K562 (cell line): Measurements from ENCODE around the gene ACADSB. TPM values are rescaled to one million over a fixed set of nuclear protein-coding genes. Genes with fewer than 3 reads are reported as not detected.

Experiments used
- ATAC-seq: fragments of 200-7000 bp; cut with Tn5 transposase; 3 replicates; pipeline ENCODE4 v1.9.1; 2020; ENCODE audit warnings: moderate library complexity
- BruUV-seq: library from RNA; stranded (reverse); fragments of 400-500 nt; replicated peaks from 2 replicates; lab custom pipeline; 2021; lab: Mats Ljungman, UMichigan
- CTCF ChIA-PET: fragments of 300-600 bp; formaldehyde crosslinking; extraction: SDS; loops from one replicate; lab custom pipeline; 2021; ENCODE audit warnings: low intra/inter-chr PET ratio; lab: Yijun Ruan, JAX
- POLR2A ChIA-PET: fragments of 300-600, 350-650 bp; sonication (Branson Sonifier 250); formaldehyde crosslinking; extraction: SDS; loops from one replicate; lab custom pipeline; 2021; ENCODE audit warnings: antibody characterized with exemption, inconsistent platforms; lab: Yijun Ruan, JAX
- DNase-seq, 4 experiments: peaks; one replicate each; pipeline versions ENCODE4 v3.0.0 to v3.0.0-alpha.2; 2011 to 2018; ENCODE audit warnings: low spot score in 3 of 4, mixed read lengths in 3 of 4; ENCODE audit errors: extremely low read depth in 1 of 4
- FAIRE-seq: peaks from 2 replicates; lab custom pipeline; 2011; peaks lifted over from hg19 to GRCh38; lab: Jason Lieb, UNC
- H2AFZ ChIP-seq: 2 replicates; pipeline ENCODE4 v1.6.0; 2011; ENCODE audit warnings: low read depth, low read length, control low read depth, inconsistent platforms
- H3K27ac ChIP-seq: fragments of 200-600 bp; 3 replicates; pipeline ENCODE4 v1.8.0; 2011; ENCODE audit warnings: low read depth, mild to moderate bottlenecking, control low read depth, inconsistent platforms, low read length, moderate library complexity, mixed read lengths; ENCODE audit errors: extremely low read depth
- H3K27me3 ChIP-seq, 2 experiments: fragments of 300-600 bp in 1 of 2; 2 replicates in 1 of 2; 3 replicates in 1 of 2; pipeline versions ENCODE4 v1.6.0 to v1.8.0; 2011; ENCODE audit warnings: inconsistent platforms in 2 of 2, low read length in 2 of 2, mild to moderate bottlenecking in 1 of 2, mixed read lengths in 1 of 2, moderate library complexity in 1 of 2; ENCODE audit not compliant: control insufficient read depth in 2 of 2, insufficient read depth in 2 of 2
- H3K36me3 ChIP-seq: fragments of 300-600 bp; 3 replicates; pipeline ENCODE4 v1.8.0; 2011; ENCODE audit warnings: mild to moderate bottlenecking, low read length, inconsistent platforms; ENCODE audit not compliant: control insufficient read depth, insufficient read depth
- H3K4me1 ChIP-seq, 2 experiments: fragments of 200-600 bp in 1 of 2; replicated peaks in 1 of 2; 2 replicates in 1 of 2; 3 replicates in 1 of 2; pipeline versions ENCODE4 v1.5.1 to v1.8.0; 2011; ENCODE audit warnings: inconsistent platforms in 2 of 2, low read length in 2 of 2, mild to moderate bottlenecking in 1 of 2, mixed read lengths in 1 of 2, moderate library complexity in 1 of 2; ENCODE audit not compliant: control insufficient read depth in 2 of 2, insufficient read depth in 2 of 2
- H3K4me2 ChIP-seq: 2 replicates; pipeline ENCODE4 v1.6.1; 2011; ENCODE audit warnings: low read length, control low read depth, inconsistent platforms, mixed read lengths; ENCODE audit not compliant: insufficient read depth
- H3K4me3 ChIP-seq: fragments of 200-600 bp; sonication (generic), shearing (Covaris generic); 2 replicates; pipeline ENCODE4 v1.5.1; 2016; ENCODE audit warnings: control low read depth, inconsistent platforms
- H3K79me2 ChIP-seq: fragments of 200-600 bp; 3 replicates; pipeline ENCODE4 v1.8.0; 2011; ENCODE audit warnings: low read length, inconsistent platforms; ENCODE audit not compliant: control insufficient read depth, insufficient read depth
- H3K9ac ChIP-seq, 2 experiments: 2 replicates each; pipeline versions ENCODE4 v1.6.0 to v1.6.1; 2011; ENCODE audit warnings: low read depth in 2 of 2, low read length in 2 of 2, control low read depth in 1 of 2, inconsistent platforms in 1 of 2, mild to moderate bottlenecking in 1 of 2, mixed read lengths in 1 of 2; ENCODE audit not compliant: insufficient read depth in 1 of 2
- H3K9me1 ChIP-seq: one replicate; pipeline ENCODE4 v1.6.0; 2011; ENCODE audit warnings: inconsistent platforms, mild to moderate bottlenecking, low read length, moderate library complexity; ENCODE audit not compliant: control insufficient read depth, insufficient read depth
- H3K9me3 ChIP-seq: replicated peaks from 2 replicates; pipeline ENCODE4 v1.5.1; 2011; ENCODE audit warnings: low read depth, low read length, inconsistent platforms; ENCODE audit not compliant: control insufficient read depth, insufficient read depth
- H4K20me1 ChIP-seq: replicated peaks from 2 replicates; pipeline ENCODE4 v1.6.1; 2011; ENCODE audit warnings: low read length, inconsistent platforms, mixed read lengths; ENCODE audit not compliant: control insufficient read depth, insufficient read depth
- BCL6 ChIP-seq: fragments of 250-450 bp; sonication (Bioruptor Pico); IDR thresholded peaks from 2 replicates; pipeline ENCODE4 v1.4.0; 2020
- C11orf30 ChIP-seq: fragments of 450-650 bp; IDR thresholded peaks from 2 replicates; pipeline ENCODE4 v1.6.1; 2016; ENCODE audit warnings: low read depth, mild to moderate bottlenecking
- ETS2 ChIP-seq: IDR thresholded peaks from 2 replicates; pipeline ENCODE4 v1.6.1; 2016; ENCODE audit warnings: borderline replicate concordance, missing genetic modification characterization, mild to moderate bottlenecking, moderate library complexity, missing compliant biosample characterization; ENCODE audit not compliant: poor library complexity, severe bottlenecking
- FOXK2 ChIP-seq, 2 experiments: fragments of 450-650 bp; IDR thresholded peaks in 1 of 2; conservative IDR thresholded peaks in 1 of 2; 2 replicates each; pipeline ENCODE4 v1.6.1; 2016; ENCODE audit warnings: low read depth in 2 of 2, mild to moderate bottlenecking in 1 of 2
- HCFC1 ChIP-seq: IDR thresholded peaks from 2 replicates; pipeline ENCODE4 v1.6.1; 2012; ENCODE audit warnings: low read depth, low read length, improper control_type of control experiment
- HNRNPH1 ChIP-seq: fragments of 200-400 bp; formaldehyde crosslinking; optimal IDR thresholded peaks from 2 replicates; pipeline ENCODE3; 2017; ENCODE audit warnings: low read depth, mild to moderate bottlenecking, low read length, moderate library complexity
- JUNB ChIP-seq: fragments of 450-650 bp; formaldehyde crosslinking; conservative IDR thresholded peaks from 2 replicates; pipeline ENCODE4 v1.4.0; 2020; ENCODE audit warnings: mild to moderate bottlenecking
- POLR2AphosphoS2 ChIP-seq: IDR thresholded peaks from 2 replicates; pipeline ENCODE4 v1.6.1; 2012; ENCODE audit warnings: low read length, improper control_type of control experiment
- POU5F1 ChIP-seq: fragments of 150-350 bp; IDR thresholded peaks from 2 replicates; pipeline ENCODE4 v1.6.1; 2014; ENCODE audit warnings: borderline replicate concordance, low read length, low read depth, mild to moderate bottlenecking; ENCODE audit not compliant: partially characterized antibody
- SLC30A9 ChIP-seq: fragments of 250-450 bp; sonication (Bioruptor Pico); IDR thresholded peaks from 2 replicates; pipeline ENCODE4 v1.8.0; 2022; ENCODE audit warnings: mild to moderate bottlenecking, moderate library complexity
- U2AF2 ChIP-seq: fragments of 200-400 bp; formaldehyde crosslinking; optimal IDR thresholded peaks from 2 replicates; pipeline ENCODE3; 2017; ENCODE audit warnings: low read depth, mild to moderate bottlenecking, low read length
- ZNF217 ChIP-seq: sonication (generic); formaldehyde crosslinking; IDR thresholded peaks from 2 replicates; pipeline ENCODE4 v1.8.0; 2022; ENCODE audit warnings: mild to moderate bottlenecking, missing genetic modification reagents
- WGBS: fragments of 100-300 bp; shearing (Covaris generic); methylation state at CpG from one replicate; pipeline ENCODE4 v1.1.6; 2016; ENCODE audit warnings: low coverage, mixed read lengths; ENCODE audit not compliant: insufficient coverage; ENCODE audit errors: missing lambda C conversion rate; 5-methylcytosine and 5-hydroxymethylcytosine counted together
- in situ Hi-C: fragments of 300-500 bp; cut with MboI; formaldehyde crosslinking; loops from 4 replicates; pipeline ENCODE4 v1.15.0; 2018; ENCODE audit warnings: inconsistent platforms, mixed read lengths
- intact Hi-C: fragments of 100-400 bp; cut with micrococcal nuclease; formaldehyde crosslinking; loops from 2 replicates; pipeline ENCODE4 v1.14.2; 2022
- polyA plus RNA-seq, 8 experiments: library from polyadenylated mRNA; depleted of rRNA in 4 of 8; stranded (reverse) in 5 of 8; unstranded in 3 of 8; fragments of >200 nt; fragmentation: Nextera tagmentation in 2 of 8; fragmentation: Illumina TruSeq in 1 of 8; extraction: Ambion mirVana in 2 of 8; extraction: Trizol in 1 of 8; gene quantifications; 2 replicates each; pipeline versions ENCODE4 v1.2.1 to v1.2.3, GENCODE V29; 2011 to 2014; ENCODE audit warnings: inconsistent platforms in 1 of 8, missing spikeins in 1 of 8
- total RNA-seq, 7 experiments: library from RNA; depleted of rRNA in 6 of 7; stranded (reverse); fragments of >200 nt in 6 of 7; fragmentation: Illumina TruSeq in 2 of 7; extraction: Trizol in 2 of 7; gene quantifications; 2 replicates each; pipeline versions ENCODE4 v1.2.1 to v1.2.3, GENCODE V29; 2011 to 2021; ENCODE audit warnings: low replicate concordance in 1 of 7
- TF ChIP-seq, protein P1 (sequence below), 3 experiments: fragments of 200-800 bp in 1 of 3; fragments of 250-450 bp in 1 of 3; fragments of 450-650 bp in 1 of 3; sonication (Bioruptor Pico) in 1 of 3; sonication (Bioruptor generic) in 1 of 3; formaldehyde crosslinking in 1 of 3; IDR thresholded peaks; 2 replicates each; pipeline versions ENCODE4 v1.6.1 to v1.8.0; 2016 to 2022; ENCODE audit warnings: mild to moderate bottlenecking in 2 of 3, missing genetic modification characterization in 2 of 3, missing compliant biosample characterization in 1 of 3, moderate library complexity in 1 of 3
- TF ChIP-seq, protein P2 (sequence below): sonication (generic); formaldehyde crosslinking; IDR thresholded peaks from 2 replicates; pipeline ENCODE4 v1.8.0; 2022; ENCODE audit warnings: missing genetic modification reagents, mild to moderate bottlenecking, moderate library complexity, borderline replicate concordance

ACADSB gene
- total and polyA plus RNA-seq, 9 of the 15 experiments (the other 6 are each of a cell fraction or from before 2014, with no cell fraction given), result 2.9 to 9.1 (median 5.8) TPM

DNA sequence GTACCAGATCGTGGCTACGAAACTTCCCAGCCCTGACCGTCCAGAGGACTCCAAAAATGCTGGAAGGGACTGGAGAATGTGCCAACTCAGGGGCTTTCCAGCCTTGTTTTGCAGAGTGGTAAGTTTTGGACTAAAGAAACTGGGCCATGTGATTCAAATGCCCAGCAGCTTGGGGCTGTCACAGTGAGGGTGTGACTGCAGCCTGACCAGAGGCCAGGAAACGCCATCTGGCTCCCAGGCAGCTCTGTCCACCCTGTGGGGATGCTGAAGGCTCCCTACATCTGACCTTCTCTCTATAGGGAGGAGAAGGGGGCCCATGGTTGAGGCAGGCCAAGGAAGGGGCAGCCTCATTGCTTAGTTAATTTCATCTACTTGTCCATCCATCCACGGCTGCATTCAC is 65.4 kb downstream of the ACADSB start:
- Histone ChIP-seq H3K27me3 (peaks cover 0 to 16% of the 10 kb centered on the region in 2 experiments; a peak in 2 of 5 replicates), H3K27ac (no peak overlapping the region), H4K20me1 (no peaks in the 10 kb centered on the region), H3K4me3 (no peak overlapping the region), H2AFZ (no peak overlapping the region), H3K9me3 (no peaks in the 10 kb centered on the region), H3K36me3 (no peaks in the 10 kb centered on the region), H3K9me1 (no peaks in the 10 kb centered on the region), H3K4me1 (no peaks in the 10 kb centered on the region), H3K79me2 (no peaks in the 10 kb centered on the region), H3K4me2 (no peak overlapping the region), H3K9ac (no peak overlapping the region)
- no TSS peak for BruUV-seq
- ChIA-PET CTCF (interaction anchor here (0.6 kb wide), 1 partner anchor 482 kb away, joined by 3 read pairs; no protein-coding TSS in a partner anchor), POLR2A (interaction anchor here (1.1 kb wide), 1 partner anchor 34 kb away, joined by 3 read pairs; no protein-coding TSS in a partner anchor)
- ATAC-seq, result no peak
- in situ Hi-C loops (no loop called here), intact Hi-C loops (no loop called here)
- no peak for DNase-seq
- TF ChIP-seq FOXK2 (conservative IDR thresholded peaks at IDR 0.05 in 1 of 2, IDR thresholded peaks at IDR 0.05 in 1 of 2; ENCODE audit: low read depth in 2 of 2) (no peak), JUNB (CRISPR knock-in tag) (no peak), HCFC1 (no peak), C11orf30 (no peak), HNRNPH1 (no peak), ZNF217 (no peak), ETS2 (tag) (no peak), BCL6 (CRISPR knock-in tag) (no peak), SLC30A9 (CRISPR knock-in tag) (no peak), POLR2AphosphoS2 (no peak), POU5F1 (no peak), U2AF2 (no peak)
- TF ChIP-seq, protein P1, sequence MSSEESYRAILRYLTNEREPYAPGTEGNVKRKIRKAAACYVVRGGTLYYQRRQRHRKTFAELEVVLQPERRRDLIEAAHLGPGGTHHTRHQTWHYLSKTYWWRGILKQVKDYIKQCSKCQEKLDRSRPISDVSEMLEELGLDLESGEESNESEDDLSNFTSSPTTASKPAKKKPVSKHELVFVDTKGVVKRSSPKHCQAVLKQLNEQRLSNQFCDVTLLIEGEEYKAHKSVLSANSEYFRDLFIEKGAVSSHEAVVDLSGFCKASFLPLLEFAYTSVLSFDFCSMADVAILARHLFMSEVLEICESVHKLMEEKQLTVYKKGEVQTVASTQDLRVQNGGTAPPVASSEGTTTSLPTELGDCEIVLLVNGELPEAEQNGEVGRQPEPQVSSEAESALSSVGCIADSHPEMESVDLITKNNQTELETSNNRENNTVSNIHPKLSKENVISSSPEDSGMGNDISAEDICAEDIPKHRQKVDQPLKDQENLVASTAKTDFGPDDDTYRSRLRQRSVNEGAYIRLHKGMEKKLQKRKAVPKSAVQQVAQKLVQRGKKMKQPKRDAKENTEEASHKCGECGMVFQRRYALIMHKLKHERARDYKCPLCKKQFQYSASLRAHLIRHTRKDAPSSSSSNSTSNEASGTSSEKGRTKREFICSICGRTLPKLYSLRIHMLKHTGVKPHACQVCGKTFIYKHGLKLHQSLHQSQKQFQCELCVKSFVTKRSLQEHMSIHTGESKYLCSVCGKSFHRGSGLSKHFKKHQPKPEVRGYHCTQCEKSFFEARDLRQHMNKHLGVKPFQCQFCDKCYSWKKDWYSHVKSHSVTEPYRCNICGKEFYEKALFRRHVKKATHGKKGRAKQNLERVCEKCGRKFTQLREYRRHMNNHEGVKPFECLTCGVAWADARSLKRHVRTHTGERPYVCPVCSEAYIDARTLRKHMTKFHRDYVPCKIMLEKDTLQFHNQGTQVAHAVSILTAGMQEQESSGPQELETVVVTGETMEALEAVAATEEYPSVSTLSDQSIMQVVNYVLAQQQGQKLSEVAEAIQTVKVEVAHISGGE (CRISPR knock-in tag; IDR thresholded peaks at IDR 0.05), result no peak
- TF ChIP-seq, protein P2, sequence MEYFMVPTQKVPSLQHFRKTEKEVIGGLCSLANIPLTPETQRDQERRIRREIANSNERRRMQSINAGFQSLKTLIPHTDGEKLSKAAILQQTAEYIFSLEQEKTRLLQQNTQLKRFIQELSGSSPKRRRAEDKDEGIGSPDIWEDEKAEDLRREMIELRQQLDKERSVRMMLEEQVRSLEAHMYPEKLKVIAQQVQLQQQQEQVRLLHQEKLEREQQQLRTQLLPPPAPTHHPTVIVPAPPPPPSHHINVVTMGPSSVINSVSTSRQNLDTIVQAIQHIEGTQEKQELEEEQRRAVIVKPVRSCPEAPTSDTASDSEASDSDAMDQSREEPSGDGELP (CRISPR knock-in tag), result no peak
- FAIRE-seq, result no peak
- WGBS, result 0% methylated on average over 4 of the region's 5 CpGs
